ENCODE results near the gene MBTPS2. TPM values are rescaled to one million over a fixed set of nuclear protein-coding genes. Genes with fewer than 3 reads are reported as not detected.

Gene MBTPS2
- total and polyA plus RNA-seq, 8 donors, result 14.5 to 26.5 (median 23.1) TPM

DNA sequence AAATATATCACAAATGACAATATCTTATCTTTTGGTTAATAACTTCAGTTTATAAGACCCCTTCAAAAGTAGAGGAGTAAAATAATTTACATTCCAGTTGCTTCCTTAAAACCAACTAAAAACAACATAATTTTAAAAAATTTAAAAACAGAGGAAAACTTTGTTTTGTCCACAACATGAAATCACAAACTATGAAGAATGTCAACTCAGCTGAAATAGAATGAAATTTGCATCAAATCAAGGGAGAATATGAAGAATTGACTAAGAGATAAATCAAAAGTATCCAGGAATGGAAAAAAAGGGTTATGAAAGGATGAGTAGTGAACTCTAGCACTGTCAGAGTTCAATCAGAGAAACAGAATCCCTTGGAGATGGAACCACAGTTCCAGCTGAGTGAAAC is 14.2 kb downstream of the MBTPS2 start:
- H3K4me1 ChIP-seq, result no peaks in the 10 kb centered on the region
- DNase-seq (no peak), ATAC-seq (no peak)
- H3K36me3 ChIP-seq, result peaks cover 0 to 15% of the 10 kb centered on the region in 2 donors
- TF ChIP-seq, protein P1, sequence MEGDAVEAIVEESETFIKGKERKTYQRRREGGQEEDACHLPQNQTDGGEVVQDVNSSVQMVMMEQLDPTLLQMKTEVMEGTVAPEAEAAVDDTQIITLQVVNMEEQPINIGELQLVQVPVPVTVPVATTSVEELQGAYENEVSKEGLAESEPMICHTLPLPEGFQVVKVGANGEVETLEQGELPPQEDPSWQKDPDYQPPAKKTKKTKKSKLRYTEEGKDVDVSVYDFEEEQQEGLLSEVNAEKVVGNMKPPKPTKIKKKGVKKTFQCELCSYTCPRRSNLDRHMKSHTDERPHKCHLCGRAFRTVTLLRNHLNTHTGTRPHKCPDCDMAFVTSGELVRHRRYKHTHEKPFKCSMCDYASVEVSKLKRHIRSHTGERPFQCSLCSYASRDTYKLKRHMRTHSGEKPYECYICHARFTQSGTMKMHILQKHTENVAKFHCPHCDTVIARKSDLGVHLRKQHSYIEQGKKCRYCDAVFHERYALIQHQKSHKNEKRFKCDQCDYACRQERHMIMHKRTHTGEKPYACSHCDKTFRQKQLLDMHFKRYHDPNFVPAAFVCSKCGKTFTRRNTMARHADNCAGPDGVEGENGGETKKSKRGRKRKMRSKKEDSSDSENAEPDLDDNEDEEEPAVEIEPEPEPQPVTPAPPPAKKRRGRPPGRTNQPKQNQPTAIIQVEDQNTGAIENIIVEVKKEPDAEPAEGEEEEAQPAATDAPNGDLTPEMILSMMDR (IDR thresholded peaks at IDR 0.05), result no peak
- H3K4me3 ChIP-seq, result no peak overlapping the region
- intact Hi-C loops (cut with DNase I), result no loop called here
- no peaks in the 10 kb centered on the region for H3K9me3 ChIP-seq
- no peak overlapping the region for H3K27ac ChIP-seq
- H3K27me3 ChIP-seq, result no peaks in the 10 kb centered on the region

GRCh38 chrX:21855937-21856415 is 16.6 kb downstream of the MBTPS2 start, which contains the start of gene YY2:
Gene YY2, plus strand, starts transcription at chrX:21855987. Its CDS starts 498 bp downstream, at chrX:21856485.
- no peak for ATAC-seq
- H3K4me3 ChIP-seq, result no peak within 1 kb of the TSS
- intact Hi-C loops (cut with DNase I), result no loop called here
- H3K27ac ChIP-seq, result no peak within 1 kb of the TSS
- peaks cover 0 to 15% of the 10 kb centered on the region in 2 donors for H3K36me3 ChIP-seq
- H3K9me3 ChIP-seq, result no peaks in the 10 kb centered on the region
- no peak for DNase-seq
- H3K4me1 ChIP-seq, result no peaks in the 10 kb centered on the region
- no peaks in the 10 kb centered on the region for H3K27me3 ChIP-seq
- TF ChIP-seq, protein P1 (IDR thresholded peaks at IDR 0.05), result no peak

DNA sequence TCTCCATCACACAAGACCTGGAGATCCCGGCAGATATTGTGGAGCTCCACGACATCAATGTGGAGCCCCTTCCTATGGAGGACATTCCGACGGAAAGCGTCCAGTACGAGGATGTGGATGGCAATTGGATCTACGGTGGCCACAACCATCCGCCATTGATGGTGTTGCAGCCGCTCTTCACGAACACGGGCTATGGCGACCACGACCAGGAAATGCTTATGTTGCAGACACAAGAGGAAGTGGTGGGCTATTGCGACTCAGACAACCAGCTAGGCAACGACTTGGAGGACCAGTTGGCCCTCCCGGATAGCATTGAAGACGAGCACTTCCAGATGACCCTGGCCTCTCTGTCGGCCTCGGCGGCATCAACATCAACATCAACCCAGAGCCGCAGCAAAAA is 17.1 kb downstream of the MBTPS2 start:
- ATAC-seq (no peak), DNase-seq (no peak)
- no peaks in the 10 kb centered on the region for H3K4me1 ChIP-seq
- H3K27ac ChIP-seq, result no peak overlapping the region
- peaks cover 0 to 15% of the 10 kb centered on the region in 2 donors for H3K36me3 ChIP-seq
- intact Hi-C loops (cut with DNase I), result no loop called here
- TF ChIP-seq, protein P1 (IDR thresholded peaks at IDR 0.05), result no peak
- no peaks in the 10 kb centered on the region for H3K9me3 ChIP-seq
- H3K27me3 ChIP-seq, result no peaks in the 10 kb centered on the region
- no peak overlapping the region for H3K4me3 ChIP-seq

DNA sequence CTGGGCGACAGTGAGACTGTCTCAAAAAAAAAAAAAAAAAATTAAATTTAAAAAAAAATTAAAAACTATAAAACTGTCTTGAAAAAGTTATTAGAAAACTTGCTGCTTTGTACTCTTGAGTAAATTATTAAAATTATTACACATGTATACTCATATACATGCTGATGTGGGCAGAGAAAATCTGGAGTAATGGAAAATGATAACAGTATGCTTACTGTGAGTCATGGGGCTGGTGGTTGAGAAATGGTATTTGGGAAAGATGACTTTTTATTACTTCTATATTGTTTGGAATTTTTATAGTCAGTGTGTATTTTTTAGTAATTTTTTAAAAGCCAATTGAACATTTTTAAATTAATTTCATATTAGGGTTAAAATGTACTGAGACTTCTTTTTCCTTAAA is 23.8 kb downstream of the MBTPS2 start:
- Histone ChIP-seq H3K27me3 (no peaks in the 10 kb centered on the region), H3K4me3 (no peak overlapping the region), H3K9me3 (no peaks in the 10 kb centered on the region), H3K27ac (no peak overlapping the region), H3K4me1 (no peaks in the 10 kb centered on the region), H3K36me3 (no peaks in the 10 kb centered on the region)
- TF ChIP-seq, protein P1 (IDR thresholded peaks at IDR 0.05), result no peak
- ATAC-seq (no peak), DNase-seq (no peak)
- intact Hi-C loops (cut with DNase I), result no loop called here

- no peaks in the 10 kb centered on the region for H3K27me3 ChIP-seq
- DNase-seq (no peak), ATAC-seq (no peak)
- intact Hi-C loops (cut with DNase I), result no loop called here
- TF ChIP-seq, protein P1 (IDR thresholded peaks at IDR 0.05), result no peak
- H3K4me1 ChIP-seq, result no peaks in the 10 kb centered on the region
- H3K36me3 ChIP-seq, result no peaks in the 10 kb centered on the region
- no peak overlapping the region for H3K27ac ChIP-seq
- no peaks in the 10 kb centered on the region for H3K9me3 ChIP-seq
- H3K4me3 ChIP-seq, result no peak overlapping the region
Measured at GRCh38 chrX:21865436-21865835, 26.0 kb downstream of the MBTPS2 start.

All from left lung (tissue), 10 donors.